Activated T-cell treated with anti-CD3 and anti-CD28 coated beads for 48 hours (primary cell): ENCODE results near the gene TATDN3.
"Not testable (repeated sequence)": the region's sequence is repeated elsewhere in the genome, so short reads cannot be mapped to it uniquely, and the experiment has no call there.

Experiments used
- DNase-seq: peaks from one replicate; pipeline ENCODE4 v3.0.0-alpha.2; 2020; ENCODE audit warnings: low read depth

The TATDN3 gene

DNA sequence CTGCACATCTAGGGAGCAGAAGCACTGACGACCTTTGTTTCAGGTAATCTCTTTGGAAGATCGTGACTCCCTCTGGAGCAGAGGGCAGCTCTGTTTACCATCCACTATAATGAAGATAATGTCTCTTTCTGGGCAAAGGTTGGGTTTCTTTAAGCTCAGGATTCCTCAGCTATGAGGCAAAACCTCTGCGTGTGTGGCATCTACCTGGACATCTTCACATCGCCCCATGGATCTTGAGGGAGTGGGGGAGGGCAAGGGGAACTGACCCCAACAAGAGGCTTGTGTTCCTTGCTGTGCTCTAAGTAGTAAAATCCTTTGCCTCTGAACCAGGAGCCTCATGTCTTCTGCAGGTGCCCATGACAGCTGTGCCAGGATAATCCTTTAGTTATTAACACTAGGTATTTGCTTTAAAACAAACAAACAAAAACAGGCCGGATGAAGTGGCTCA lies 36.2 kb downstream of the TATDN3 start:
- DNase-seq = no peak

DNA sequence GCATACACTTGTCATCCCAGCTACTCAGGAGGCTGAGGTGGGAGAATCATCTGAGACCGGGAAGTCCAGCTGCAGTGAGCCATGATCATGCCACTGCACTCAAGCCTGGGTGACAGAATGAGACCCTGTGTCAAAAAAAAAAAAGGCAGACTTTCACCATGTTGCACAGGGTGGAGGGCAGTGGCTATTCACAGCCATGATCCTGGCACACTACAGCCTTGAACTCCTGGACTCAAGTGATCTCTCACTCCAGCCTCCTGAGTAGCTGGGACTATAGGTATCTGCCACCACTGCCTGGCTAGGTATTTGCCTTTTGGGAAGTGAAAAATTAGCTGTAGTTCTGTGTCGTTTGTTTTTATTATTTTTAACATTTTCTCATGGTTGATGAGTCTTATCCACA lies 36.7 kb downstream of the TATDN3 start:
- no peak for DNase-seq

DNA sequence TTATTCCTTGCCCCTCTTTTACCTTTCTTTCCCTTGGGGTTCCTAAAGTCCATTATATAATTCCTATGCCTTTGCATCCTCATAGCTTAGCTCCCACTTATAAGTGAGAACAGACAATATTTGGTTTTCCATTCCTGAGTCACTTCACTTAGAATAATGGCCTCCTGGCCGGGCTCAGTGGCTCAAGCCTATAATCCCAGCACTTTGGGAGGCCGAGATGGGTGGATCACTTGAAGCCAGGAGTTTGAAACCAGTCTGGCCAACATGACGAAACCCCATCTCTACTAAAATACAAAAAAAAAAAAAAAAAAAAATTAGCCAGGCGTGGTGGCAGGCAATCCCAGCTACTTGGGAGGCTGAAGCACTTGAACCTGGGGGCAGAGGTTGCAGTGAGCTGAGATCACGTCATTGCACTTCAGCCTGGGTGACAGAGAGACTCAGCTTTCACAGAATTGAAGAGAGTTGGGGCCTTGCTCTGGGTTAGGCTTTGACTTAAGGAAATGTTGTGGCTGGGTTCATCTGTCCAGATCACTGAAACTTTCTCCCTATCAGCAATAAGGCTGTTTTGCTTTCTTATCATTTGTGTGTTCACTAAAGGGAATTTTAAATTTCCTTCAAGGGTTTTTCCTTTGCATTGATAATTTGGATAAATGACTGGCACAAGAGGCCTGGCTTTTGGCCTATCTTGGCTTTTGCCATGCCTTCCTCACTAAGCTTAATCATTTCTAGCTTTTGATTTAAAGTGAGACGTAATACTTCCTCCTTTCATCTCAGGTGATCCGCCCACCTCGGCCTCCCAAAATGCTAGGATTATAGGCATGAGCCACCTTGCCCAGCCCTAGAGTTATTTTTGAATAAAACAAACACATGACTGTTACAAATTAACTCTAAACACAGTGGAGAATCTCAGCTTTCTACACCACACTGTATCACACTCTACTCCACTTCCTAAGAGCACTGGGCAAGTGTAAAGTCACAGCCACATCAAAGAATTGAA lies 41.8 kb downstream of the TATDN3 start:
- not testable (repeated sequence) for DNase-seq

- no peak for DNase-seq
These were observed 46.5 kb downstream of the TATDN3 start for GRCh38 chr1:212838145-212838544.

DNA sequence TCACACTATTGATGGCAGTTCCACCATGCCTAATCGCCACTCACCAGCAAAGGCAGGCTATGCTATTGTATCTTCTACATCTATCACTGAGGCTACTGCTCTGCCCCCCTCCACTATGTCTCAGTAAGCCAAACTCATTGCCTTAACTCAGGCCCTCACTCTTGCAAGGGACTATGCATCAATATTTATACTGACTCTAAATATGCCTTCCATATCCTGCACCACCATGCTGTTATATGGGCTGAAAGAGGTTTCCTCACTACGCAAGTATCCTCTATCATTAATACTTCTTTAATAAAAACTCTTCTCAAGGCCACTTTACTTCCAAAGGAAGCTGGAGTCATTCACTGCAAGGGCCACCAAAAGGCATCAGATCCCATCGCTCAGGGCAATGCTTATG lies 52.8 kb downstream of the TATDN3 start:
- not testable (repeated sequence) for DNase-seq

GRCh38 chr1:212847549-212847948 lies 55.9 kb downstream of the TATDN3 start, which contains the start of gene SPATA45:
SPATA45 (minus strand) TSS chr1:212847649; CDS start chr1:212836149, 11,500 bp downstream.
- DNase-seq = no peak

DNA sequence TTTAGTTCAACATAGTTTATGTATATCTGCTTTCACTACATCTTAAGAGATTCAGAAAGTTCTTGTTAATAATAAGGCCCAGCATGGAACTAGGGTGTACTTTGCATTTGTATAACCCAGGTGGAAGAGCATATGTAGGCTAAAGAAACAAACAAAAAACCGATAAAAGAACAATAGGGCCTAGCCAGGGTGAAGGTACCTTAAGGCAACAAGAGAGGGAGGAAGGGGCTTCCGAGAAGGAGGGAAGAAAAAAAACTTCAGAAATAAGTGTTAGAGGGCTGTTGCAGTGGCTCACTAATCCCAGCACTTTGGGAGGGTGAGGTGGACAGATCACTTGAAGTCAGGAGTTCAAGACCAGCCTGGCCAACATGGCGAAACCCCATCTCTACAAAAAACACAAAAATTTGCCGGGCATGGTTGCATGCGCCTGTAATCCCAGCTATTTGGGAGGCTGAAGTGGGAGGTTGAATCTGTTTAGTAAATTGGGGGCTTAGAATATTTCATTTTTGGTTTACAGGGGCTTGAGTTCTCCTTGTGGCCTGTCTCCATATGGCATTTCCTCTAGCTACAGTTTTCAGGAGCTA lies 60.5 kb downstream of the TATDN3 start:
- no peak for DNase-seq

GRCh38 chr1:212853658-212854057 lies 62.0 kb downstream of the TATDN3 start:
- DNase-seq = no peak

DNA sequence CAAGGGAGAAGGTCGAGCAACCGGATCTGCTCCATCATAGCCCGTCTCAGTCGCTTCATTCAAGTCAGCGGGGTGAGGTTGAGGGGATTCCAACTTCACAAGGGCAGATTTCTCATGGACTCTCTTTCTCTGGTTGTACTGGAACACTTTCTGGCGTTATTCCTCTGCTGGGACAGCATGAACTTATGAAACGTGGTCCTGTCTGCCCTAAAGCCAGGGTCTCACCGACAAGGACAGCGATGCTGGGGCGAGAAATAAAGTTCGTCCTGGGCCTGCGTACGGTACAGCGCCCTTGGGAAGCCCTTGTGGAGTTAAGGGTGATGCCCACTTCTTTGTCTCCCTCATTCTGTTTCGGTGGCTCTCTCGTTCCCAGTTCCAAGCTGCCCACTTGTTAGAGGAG lies 65.1 kb downstream of the TATDN3 start:
- DNase-seq = no peak

- DNase-seq = peak; percentile 96
These were observed 66.3 kb downstream of the TATDN3 start, which contains the start of gene FLVCR1 for GRCh38 chr1:212857992-212858460. FLVCR1 (plus strand) TSS chr1:212858275; CDS start chr1:212858453, 178 bp downstream.

GRCh38 chr1:212858461-212859265 lies 67.0 kb downstream of the TATDN3 start:
- peak; percentile 10 for DNase-seq

DNA sequence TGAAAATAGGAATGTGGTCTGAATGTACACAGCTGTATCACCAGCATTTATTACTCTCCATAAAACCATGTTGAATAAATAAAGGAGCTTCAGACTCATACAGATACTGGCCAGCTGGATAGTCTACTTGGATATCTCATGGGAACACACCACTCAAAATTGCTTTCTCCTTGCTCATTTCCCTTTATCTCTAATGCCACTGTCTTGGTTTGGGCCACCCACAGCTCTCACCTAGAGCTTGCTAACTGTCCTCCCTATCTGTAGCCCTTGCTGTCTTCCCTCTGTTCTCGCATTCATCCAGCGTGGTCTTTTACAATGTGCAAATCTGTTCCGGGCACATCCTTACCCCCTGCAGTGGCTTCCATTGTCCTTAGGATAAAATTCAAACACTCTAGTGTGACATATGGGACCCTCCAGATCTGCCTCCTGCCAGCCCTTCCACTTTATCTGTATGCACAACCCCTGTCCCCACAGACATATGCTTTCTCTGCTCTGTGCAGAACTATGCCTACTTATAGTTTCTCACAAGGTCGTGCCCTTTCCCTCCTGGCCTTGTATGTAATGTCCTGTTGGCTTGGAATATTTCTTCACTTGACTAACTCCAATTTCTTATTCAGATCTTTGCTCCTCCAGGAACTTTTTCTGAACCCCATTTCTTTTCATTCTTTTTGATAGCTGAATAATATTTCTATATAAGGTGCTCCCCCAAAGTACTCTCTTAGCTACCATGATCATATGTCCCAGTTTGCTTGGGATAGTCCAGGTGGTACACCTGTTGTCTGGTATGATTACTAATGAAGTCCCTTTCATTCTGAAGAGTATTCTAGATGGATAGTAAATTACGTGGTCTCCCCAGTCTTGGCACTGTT lies 69.3 kb downstream of the TATDN3 start:
- no peak for DNase-seq

GRCh38 chr1:212862111-212862690 lies 70.5 kb downstream of the TATDN3 start:
- no peak for DNase-seq

- not testable (repeated sequence) for DNase-seq
These were observed 71.7 kb downstream of the TATDN3 start for GRCh38 chr1:212863345-212863744.

- DNase-seq = no peak
These were observed 72.5 kb downstream of the TATDN3 start for GRCh38 chr1:212864201-212864600.
